Adrenal gland (tissue), 12 donors: ENCODE data around the gene GGA1. TPM values are rescaled to one million over a fixed set of nuclear protein-coding genes. Genes with fewer than 3 reads are reported as not detected.
A peak's percentile ranks its signal among the peaks of the same experiment; 100 is the strongest.

Experiments
- DNase-seq, 7 donors: peaks; one replicate each; pipeline ENCODE4 v3.0.0-alpha.2; 2019 to 2020
- H3K27ac ChIP-seq, 5 donors: fragments of 200-600 bp; sonication (generic) in 4 of 5; 1 replicate in 3 of 5; 2 replicates in 2 of 5; pipeline versions ENCODE4 v1.5.1 to v1.8.0; 2016 to 2020; ENCODE audit warnings: mild to moderate bottlenecking in 1 of 5
- H3K27me3 ChIP-seq: fragments of 200-600 bp; 2 replicates; pipeline ENCODE4 v1.8.0; 2021
- H3K36me3 ChIP-seq, 2 donors: fragments of 200-600 bp; replicated peaks in 1 of 2; 1 replicate in 1 of 2; 2 replicates in 1 of 2; pipeline versions ENCODE4 v1.5.1 to v1.8.0; 2018 to 2022
- H3K4me1 ChIP-seq, 2 donors: fragments of 200-600 bp; replicated peaks in 1 of 2; 1 replicate in 1 of 2; 2 replicates in 1 of 2; pipeline versions ENCODE4 v1.5.1 to v1.8.0; 2018 to 2021
- H3K4me3 ChIP-seq, 4 donors: fragments of 200-600 bp; sonication (generic) in 3 of 4; one replicate each; pipeline ENCODE4 v1.5.1; 2016 to 2018
- H3K9me3 ChIP-seq, 3 donors: fragments of 200-600 bp; sonication (generic) in 1 of 3; replicated peaks in 1 of 3; 1 replicate in 2 of 3; 2 replicates in 1 of 3; pipeline versions ENCODE4 v1.5.1 to v1.8.0; 2016 to 2021
- POLR2A ChIP-seq, 2 donors: fragments of 450-650 bp; IDR thresholded peaks; one replicate each; pipeline ENCODE4 v1.6.1; 2017; ENCODE audit warnings: antibody characterized with exemption in 2 of 2, mild to moderate bottlenecking in 2 of 2, moderate library complexity in 1 of 2
- WGBS, 4 donors: extraction: QIAGEN DNeasy Blood & Tissue Kit in 2 of 4; methylation state at CpG; one replicate each; pipeline versions ENCODE4 v1.1.5 to v1.1.7; 2013 to 2017; 5-methylcytosine and 5-hydroxymethylcytosine counted together
- intact Hi-C, 2 donors: fragments of 100-400 bp; cut with DNase I; formaldehyde crosslinking; loops; one replicate each; pipeline versions ENCODE4 v1.14.1 to v1.15.0; 2022 to 2023
- polyA plus RNA-seq, 3 donors: library from polyadenylated mRNA; stranded (reverse); fragments of 200-250 nt in 2 of 3; fragments of 350-450 nt in 1 of 3; fragmentation: Illumina TruSeq in 1 of 3; extraction: RNeasy Lipid Tissue Mini Kit (QIAGEN cat#74804) in 1 of 3; gene quantifications; one replicate each; pipeline ENCODE4 v1.2.3, GENCODE V29; 2013 to 2014
- total RNA-seq, 9 donors: library from RNA; depleted of rRNA in 4 of 9; stranded (reverse); fragments of >200 nt in 4 of 9; fragments of 120-200 nt in 1 of 9; fragmentation: NEBNext Ultra II Directional in 1 of 9; extraction: Animal tissue kit (Norgen Biotek cat#: 25700) in 1 of 9; gene quantifications; one replicate each; pipeline versions ENCODE4 v1.1.0 to v1.2.4, GENCODE V29; 2013 to 2023
- TF ChIP-seq, protein P1 (sequence below), 6 experiments: fragments of 450-650 bp in 4 of 6; fragments of 200-600 bp in 2 of 6; sonication (generic) in 1 of 6; IDR thresholded peaks; 1 replicate in 5 of 6; 2 replicates in 1 of 6; pipeline versions ENCODE4 v1.5.1 to v1.8.0; 2016 to 2021; ENCODE audit warnings: antibody characterized with exemption in 6 of 6, mild to moderate bottlenecking in 2 of 6, moderate library complexity in 1 of 6
- donor health status: healthy with polysubstance abuse.
- donor health status: Bipolar disorder and iron deficiency.
- donor health status: DM: yes; HTN: yes; CAD: no.
- donor health status: DM: no; HTN: no; CAD: no.
- donor health status: DM: no; HTN: no; CAD: no.
- donor health status: DM: yes; HTN: yes; CAD: no.

GGA1 gene
- total and polyA plus RNA-seq, 12 donors, result 30.6 to 160 (median 65.6) TPM

DNA sequence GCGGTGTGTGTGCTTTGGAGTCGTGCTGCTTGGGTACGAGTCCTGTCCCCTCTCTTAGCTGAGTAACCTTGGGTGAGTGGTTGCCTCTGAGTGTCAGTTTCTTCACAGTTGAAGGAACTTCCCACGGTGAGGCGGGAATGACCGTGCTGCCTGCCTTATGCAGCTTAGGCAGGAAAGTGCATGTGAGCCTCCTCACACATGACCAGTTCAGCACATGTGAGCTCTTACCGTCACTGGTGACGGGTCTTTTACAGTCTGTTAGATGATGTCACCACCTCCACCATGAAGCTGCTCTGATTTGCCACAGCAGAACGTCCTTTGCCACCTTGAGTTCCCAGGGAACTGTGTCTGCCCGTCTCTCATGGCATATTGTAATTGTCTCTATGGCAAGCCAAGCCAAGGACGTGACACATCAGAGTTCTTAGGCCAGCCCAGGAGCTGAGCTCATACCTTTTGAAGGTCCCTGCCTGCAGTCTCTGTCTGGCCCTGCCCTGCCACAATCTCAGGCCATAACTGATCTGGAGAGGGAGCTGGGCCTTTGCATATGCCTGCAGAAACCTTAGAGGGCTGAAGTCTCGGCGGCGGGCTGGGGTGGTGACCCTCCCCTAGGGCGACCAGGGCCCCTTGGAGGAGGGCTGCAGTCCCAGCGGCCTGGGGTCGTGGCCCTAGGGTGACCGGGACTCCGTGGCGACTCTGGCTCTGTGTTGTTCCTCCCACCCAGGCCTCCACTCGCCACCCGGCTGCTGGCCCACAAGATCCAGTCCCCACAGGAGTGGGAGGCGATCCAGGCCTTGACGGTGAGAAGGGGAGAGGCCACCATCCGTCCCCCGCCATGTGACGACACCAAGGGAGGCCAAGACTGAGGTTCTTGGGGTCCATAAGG is 7.8 kb downstream of the GGA1 start:
- Histone ChIP-seq H3K27ac (peak overlapping the region; percentile 77 to 86 (median 85)), H3K9me3 (no peaks in the 10 kb centered on the region), H3K27me3 (no peaks in the 10 kb centered on the region), H3K36me3 (peaks cover 0 to 65% of the 10 kb centered on the region in 2 donors), H3K4me3 (no peak overlapping the region), H3K4me1 (peaks cover 15 to 24% of the 10 kb centered on the region in 2 donors)
- DNase-seq, result peak; percentile 76 to 94 (median 90)
- intact Hi-C loops, result no loop called here
- TF ChIP-seq POLR2A (IDR thresholded peaks at IDR 0.05), result peak in 1 of 2 donors; percentile 61
- TF ChIP-seq, protein P1, sequence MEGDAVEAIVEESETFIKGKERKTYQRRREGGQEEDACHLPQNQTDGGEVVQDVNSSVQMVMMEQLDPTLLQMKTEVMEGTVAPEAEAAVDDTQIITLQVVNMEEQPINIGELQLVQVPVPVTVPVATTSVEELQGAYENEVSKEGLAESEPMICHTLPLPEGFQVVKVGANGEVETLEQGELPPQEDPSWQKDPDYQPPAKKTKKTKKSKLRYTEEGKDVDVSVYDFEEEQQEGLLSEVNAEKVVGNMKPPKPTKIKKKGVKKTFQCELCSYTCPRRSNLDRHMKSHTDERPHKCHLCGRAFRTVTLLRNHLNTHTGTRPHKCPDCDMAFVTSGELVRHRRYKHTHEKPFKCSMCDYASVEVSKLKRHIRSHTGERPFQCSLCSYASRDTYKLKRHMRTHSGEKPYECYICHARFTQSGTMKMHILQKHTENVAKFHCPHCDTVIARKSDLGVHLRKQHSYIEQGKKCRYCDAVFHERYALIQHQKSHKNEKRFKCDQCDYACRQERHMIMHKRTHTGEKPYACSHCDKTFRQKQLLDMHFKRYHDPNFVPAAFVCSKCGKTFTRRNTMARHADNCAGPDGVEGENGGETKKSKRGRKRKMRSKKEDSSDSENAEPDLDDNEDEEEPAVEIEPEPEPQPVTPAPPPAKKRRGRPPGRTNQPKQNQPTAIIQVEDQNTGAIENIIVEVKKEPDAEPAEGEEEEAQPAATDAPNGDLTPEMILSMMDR (IDR thresholded peaks at IDR 0.05), result no peak
- WGBS, 4 donors, result 20 to 75% (median 67%) methylated on average over 1 to 27 of the region's 27 CpGs

DNA sequence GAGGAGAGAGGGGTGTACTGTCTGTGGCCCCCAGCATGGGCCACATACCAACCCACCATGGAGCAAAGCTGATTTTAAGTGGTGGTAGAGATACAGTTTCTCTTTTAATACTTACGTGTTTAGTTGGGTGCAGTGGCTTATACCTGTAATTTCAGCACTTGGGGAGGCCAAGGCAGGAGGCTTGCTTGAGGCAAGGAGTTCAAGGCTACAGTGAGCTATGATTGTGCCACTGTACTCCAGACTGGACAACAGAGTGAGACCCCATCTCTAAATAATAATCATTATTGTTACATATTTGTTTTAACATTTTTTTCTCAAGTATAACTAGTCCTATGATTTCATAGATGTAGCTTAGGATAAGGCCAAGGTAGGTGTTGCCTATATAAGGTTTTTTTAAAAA is 8.8 kb downstream of the GGA1 start:
- no peak for DNase-seq
- H3K27ac ChIP-seq, result peak overlapping the region in 2 of 5 donors; percentile 85 to 86
- WGBS, 4 donors, result 85 to 100% (median 97%) methylated on average over 1 of the region's 1 CpG
- H3K9me3 ChIP-seq, result no peaks in the 10 kb centered on the region
- peaks cover 15 to 22% of the 10 kb centered on the region in 2 donors for H3K4me1 ChIP-seq
- TF ChIP-seq, protein P1 (IDR thresholded peaks at IDR 0.05), result no peak
- no peak for TF ChIP-seq POLR2A (IDR thresholded peaks at IDR 0.05)
- intact Hi-C loops, result no loop called here
- no peaks in the 10 kb centered on the region for H3K27me3 ChIP-seq
- peaks cover 0 to 72% of the 10 kb centered on the region in 2 donors for H3K36me3 ChIP-seq
- H3K4me3 ChIP-seq, result no peak overlapping the region

DNA sequence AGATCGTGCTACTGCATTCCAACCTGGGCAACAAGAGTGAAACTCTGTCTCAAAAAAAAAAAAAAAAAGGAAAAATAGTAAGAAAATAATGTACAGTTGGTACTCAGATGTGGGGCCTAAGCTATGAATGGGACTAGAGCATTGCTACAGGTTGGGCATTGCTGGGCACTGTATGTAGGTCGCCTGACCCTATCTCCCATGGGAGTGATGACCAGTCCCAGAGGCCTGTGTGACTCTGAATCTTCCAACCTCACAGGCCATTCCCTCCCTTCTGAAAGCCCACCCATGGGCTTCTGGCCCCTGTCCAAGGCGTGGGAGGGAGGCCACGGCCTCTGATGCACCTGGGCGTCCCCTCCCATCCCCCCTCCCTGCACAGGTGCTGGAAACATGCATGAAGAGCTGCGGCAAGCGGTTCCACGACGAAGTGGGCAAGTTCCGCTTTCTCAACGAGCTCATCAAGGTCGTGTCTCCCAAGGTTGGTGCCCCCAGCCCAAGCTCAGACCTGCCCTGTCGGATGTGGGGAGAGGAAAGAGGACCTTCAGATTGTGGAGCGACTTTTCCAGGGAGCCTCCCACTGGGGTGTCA is 9.5 kb downstream of the GGA1 start:
- Histone ChIP-seq H3K9me3 (no peaks in the 10 kb centered on the region), H3K27ac (no peak overlapping the region), H3K4me1 (peaks cover 9 to 19% of the 10 kb centered on the region in 2 donors), H3K36me3 (peaks cover 0 to 73% of the 10 kb centered on the region in 2 donors), H3K27me3 (no peaks in the 10 kb centered on the region), H3K4me3 (no peak overlapping the region)
- intact Hi-C loops, result no loop called here
- 77 to 91% (median 78%) methylated on average over 8 to 14 of the region's 14 CpGs for WGBS, 4 donors
- no peak for DNase-seq
- no peak for TF ChIP-seq POLR2A (IDR thresholded peaks at IDR 0.05)
- TF ChIP-seq, protein P1 (IDR thresholded peaks at IDR 0.05), result no peak

DNA sequence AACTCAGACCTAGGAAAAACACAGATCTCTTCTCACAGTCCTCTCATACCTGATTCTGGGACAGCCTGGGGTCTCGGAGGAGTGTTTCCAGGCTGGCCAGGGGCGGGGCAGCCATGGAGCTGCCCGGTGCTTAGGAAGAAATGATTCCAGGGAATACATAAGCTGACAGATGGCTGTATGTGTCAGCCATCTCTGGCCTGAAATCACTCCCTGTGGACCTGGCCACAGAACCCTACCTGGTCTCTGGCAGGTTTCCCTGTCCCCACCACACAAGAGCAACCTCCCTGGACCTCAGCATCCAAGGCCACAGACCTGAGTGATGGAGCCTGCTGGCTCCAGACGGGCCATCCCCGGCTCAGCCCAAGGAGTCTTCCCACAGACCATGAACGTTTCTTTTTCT is 10.0 kb downstream of the GGA1 start:
- Histone ChIP-seq H3K36me3 (peaks cover 0 to 73% of the 10 kb centered on the region in 2 donors), H3K4me3 (no peak overlapping the region), H3K27me3 (no peaks in the 10 kb centered on the region), H3K27ac (no peak overlapping the region), H3K9me3 (no peaks in the 10 kb centered on the region), H3K4me1 (peaks cover 6 to 17% of the 10 kb centered on the region in 2 donors)
- no peak for TF ChIP-seq POLR2A (IDR thresholded peaks at IDR 0.05)
- TF ChIP-seq, protein P1 (IDR thresholded peaks at IDR 0.05), result no peak
- no peak for DNase-seq
- intact Hi-C loops, result no loop called here
- WGBS, 4 donors, result 70 to 86% (median 83%) methylated on average over 3 to 6 of the region's 6 CpGs
